ENCODE results near the gene ASB1. TPM values are rescaled to one million over a fixed set of nuclear protein-coding genes. Genes with fewer than 3 reads are reported as not detected.

The ASB1 gene
- total and polyA plus RNA-seq, 2 of the 13 experiments (the other 11 are each of a cell fraction or from before 2014, with no cell fraction given): 48.6 to 49.2 TPM

GRCh38 chr2:238498691-238499295, 72.1 kb downstream of the ASB1 start:
- no peaks in the 10 kb centered on the region for H3K36me3 ChIP-seq (replicated peaks in 1 of 2; ENCODE audit: control insufficient read depth in 1 of 2, insufficient read depth in 2 of 2, low read length in 2 of 2)
- CTCF ChIA-PET (ENCODE audit: low intra/inter-chr PET ratio, low total read pairs): no interaction called here
- H3K9ac ChIP-seq (ENCODE audit: insufficient read depth, low read depth, low read length): no peak overlapping the region
- no peak overlapping the region for H2AFZ ChIP-seq (ENCODE audit: low read length)
- in situ Hi-C loops (cut with HindIII; ENCODE audit: extremely low pct_ligation_motif_present, low pct_unique_long_range_greater_than_20kb): no loop called here
- BruUV-seq (replicated peaks): no TSS peak
- intact Hi-C loops (cut with micrococcal nuclease; ENCODE audit: unreplicated experiment): no loop called here
- FAIRE-seq (no peak), DNase-seq (ENCODE audit: low spot score) (no peak), ATAC-seq (no peak)
- no peaks in the 10 kb centered on the region for H3K9me3 ChIP-seq (ENCODE audit: low read length)
- no peak overlapping the region for H3K4me3 ChIP-seq (replicated peaks in 1 of 3; ENCODE audit: insufficient read depth in 1 of 3, low read depth in 2 of 3, low read length in 3 of 3)
- TF ChIP-seq ZFY (CRISPR knock-in tag; IDR thresholded peaks at IDR 0.05) (no peak), ZNF784 (CRISPR knock-in tag; IDR thresholded peaks at IDR 0.05; ENCODE audit: borderline replicate concordance) (no peak), NFKB2 (CRISPR knock-in tag; IDR thresholded peaks at IDR 0.05; ENCODE audit: borderline replicate concordance) (no peak), ZNF775 (CRISPR knock-in tag; IDR thresholded peaks at IDR 0.05; ENCODE audit: borderline replicate concordance) (no peak), RXRA (CRISPR knock-in tag; IDR thresholded peaks at IDR 0.05) (no peak), RFX1 (IDR thresholded peaks at IDR 0.05) (no peak), ZNF280D (CRISPR knock-in tag; IDR thresholded peaks at IDR 0.05) (no peak), ZZZ3 (CRISPR knock-in tag; IDR thresholded peaks at IDR 0.05; ENCODE audit: borderline replicate concordance) (no peak), MTF1 (CRISPR knock-in tag; IDR thresholded peaks at IDR 0.05) (no peak), DMAP1 (CRISPR knock-in tag; IDR thresholded peaks at IDR 0.05) (no peak), SIX1 (CRISPR knock-in tag; IDR thresholded peaks at IDR 0.05; ENCODE audit: borderline replicate concordance) (no peak), MYPOP (CRISPR knock-in tag; IDR thresholded peaks at IDR 0.05) (no peak), ZSCAN29 (CRISPR knock-in tag; conservative IDR thresholded peaks at IDR 0.05) (no peak)
- H3K4me2 ChIP-seq (ENCODE audit: low read depth, low read length): no peak overlapping the region
- H3K4me1 ChIP-seq (ENCODE audit: insufficient read depth, low read length): 0 out of 2 replicates have a peak, but pooled peaks cover 8% of the 10 kb centered on the region
- no peaks in the 10 kb centered on the region for H3K79me2 ChIP-seq (ENCODE audit: insufficient read depth, low read length)
- no peaks in the 10 kb centered on the region for H4K20me1 ChIP-seq (ENCODE audit: insufficient read depth, low read length)
- 77% methylated on average over 17 of the region's 17 CpGs for WGBS (ENCODE audit: low lambda C conversion rate)
- POLR2A ChIA-PET: no interaction called here
- no peaks in the 10 kb centered on the region for H3K27me3 ChIP-seq (ENCODE audit: control insufficient read depth in 1 of 2, insufficient read depth in 2 of 2, low read length in 2 of 2)
- H3K27ac ChIP-seq (ENCODE audit: extremely low read length, insufficient read depth, low read length): no peak overlapping the region

Data from HepG2 (cell line).